T-helper 1 cell treated with Interleukin-12 subunit alpha and Interleukin-12 subunit beta and Interleukin-4 antibody, amounts not matched to agents 30 ng/mL and 1 ng/mL, for 36 hours (primary cell): ENCODE results near the gene SPOCK1. TPM values are rescaled to one million over a fixed set of nuclear protein-coding genes. Genes with fewer than 3 reads are reported as not detected.

ENCODE experiments used
- intact Hi-C: fragments of 100-400 bp; cut with micrococcal nuclease; formaldehyde crosslinking; loops from one replicate; pipeline ENCODE4 v1.15.1; 2024
- total RNA-seq: library from RNA; stranded (reverse); gene quantifications from 2 replicates; pipeline ENCODE4 v1.2.3, GENCODE V29; 2022

The SPOCK1 gene
- total RNA-seq, 1 donor from 2014 or later = 0.27 TPM

DNA sequence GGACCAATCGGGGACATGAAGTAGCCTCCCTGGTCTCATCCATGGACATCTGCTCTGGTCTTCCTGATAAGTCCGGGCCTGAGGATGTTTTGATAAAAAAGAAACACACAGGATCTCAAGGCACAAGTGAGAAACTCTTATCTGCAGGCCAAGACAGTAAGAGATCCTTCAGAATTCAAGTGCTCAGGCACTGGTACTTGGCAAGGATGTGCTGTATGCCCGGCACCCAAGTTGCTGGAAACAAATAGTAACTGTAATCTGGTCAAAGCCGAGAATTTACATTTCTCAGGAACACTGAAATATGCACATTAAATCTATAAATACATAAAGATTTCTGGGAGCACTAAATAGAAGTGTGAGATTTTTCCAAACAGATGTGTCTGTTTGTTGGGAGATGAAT, 165.7 kb downstream of the SPOCK1 start:
- intact Hi-C loops = no loop called here

DNA sequence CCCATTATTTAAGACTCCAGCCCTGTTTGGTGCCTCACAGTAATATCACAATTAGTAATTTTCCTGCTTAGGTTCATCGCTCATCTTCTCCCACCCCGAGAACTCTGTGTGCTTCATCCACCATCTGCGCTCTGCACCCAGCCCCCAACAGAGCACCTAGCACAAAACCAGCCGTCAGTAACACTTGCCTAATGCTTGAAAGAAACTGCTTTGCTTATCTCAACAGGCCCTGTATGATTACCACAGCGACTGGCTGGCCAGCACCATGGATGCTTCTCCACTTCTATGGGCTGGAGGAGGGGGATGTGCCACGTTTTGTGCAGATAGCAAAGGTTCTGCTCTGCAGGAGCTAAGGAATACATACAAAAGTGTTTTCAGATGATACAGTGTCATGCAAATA, 166.8 kb downstream of the SPOCK1 start:
- intact Hi-C loops = no loop called here

- intact Hi-C loops = no loop called here
These were observed 169.4 kb downstream of the SPOCK1 start for GRCh38 chr5:137329586-137330296.

DNA sequence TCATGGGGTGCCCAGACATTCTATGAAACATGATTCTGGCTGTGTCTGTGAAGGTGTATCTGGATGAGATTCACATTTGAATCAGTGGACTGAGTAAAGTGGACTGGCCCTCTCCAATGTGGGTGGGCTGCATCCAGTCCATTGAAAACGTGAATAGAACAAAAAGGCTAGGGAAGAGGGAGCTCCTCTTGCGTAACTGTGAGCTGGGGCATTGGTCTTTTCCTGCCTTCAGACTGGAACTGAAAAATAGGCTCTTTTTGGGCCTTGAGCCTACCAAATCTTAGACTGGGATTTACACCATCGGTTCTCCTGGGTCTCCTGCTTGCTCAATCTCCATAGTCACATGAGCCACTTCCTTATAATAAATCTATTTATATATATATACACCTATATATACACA, 170.1 kb downstream of the SPOCK1 start:
- intact Hi-C loops = no loop called here

- intact Hi-C loops = no loop called here
These were observed 170.7 kb downstream of the SPOCK1 start for GRCh38 chr5:137328463-137328862.

DNA sequence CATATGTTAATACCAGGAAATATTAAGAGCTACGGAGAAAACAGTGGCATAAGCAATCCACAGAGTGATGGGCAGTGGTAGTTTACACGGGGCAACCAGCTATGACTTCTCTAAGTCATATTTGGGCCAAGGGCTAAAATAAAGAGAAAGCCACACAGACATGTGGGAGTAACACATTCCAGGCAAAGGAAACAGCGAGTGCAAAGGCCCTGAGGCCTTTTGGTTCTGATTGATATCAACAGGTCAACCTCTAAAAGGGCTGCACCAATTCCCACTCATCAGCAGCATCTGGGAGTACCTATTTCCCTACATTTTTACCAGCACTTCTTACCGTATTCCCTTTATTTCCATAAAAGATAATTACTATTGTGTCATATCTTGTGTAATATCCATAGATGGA, 173.4 kb downstream of the SPOCK1 start:
- intact Hi-C loops = no loop called here

- intact Hi-C loops = loop anchor here (1.0 kb wide), 1 partner anchor 179 kb away; the partner anchor contains the start of gene SPOCK1
These were observed 178.8 kb downstream of the SPOCK1 start for GRCh38 chr5:137320056-137321045.

DNA sequence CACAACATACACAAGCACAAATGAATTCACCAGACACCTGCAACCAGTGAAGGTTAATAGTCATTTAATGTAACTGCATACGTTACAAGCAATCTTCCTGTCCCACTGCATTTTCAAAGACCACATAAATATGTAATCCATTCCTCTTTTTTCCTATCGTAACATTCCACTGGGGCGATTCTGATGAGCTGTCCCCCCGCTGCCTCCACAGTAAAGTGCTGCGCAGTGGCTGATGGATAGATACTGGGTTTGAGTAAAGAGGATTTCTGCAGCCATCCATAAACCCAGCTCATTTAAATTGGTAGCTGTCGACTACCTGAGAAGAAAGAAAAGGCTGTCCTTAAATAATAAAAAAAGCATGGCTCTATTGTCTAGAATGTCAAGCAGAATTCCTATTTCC, 181.1 kb downstream of the SPOCK1 start:
- intact Hi-C loops = no loop called here

- intact Hi-C loops = no loop called here
These were observed 182.8 kb downstream of the SPOCK1 start for GRCh38 chr5:137316346-137316736.

DNA sequence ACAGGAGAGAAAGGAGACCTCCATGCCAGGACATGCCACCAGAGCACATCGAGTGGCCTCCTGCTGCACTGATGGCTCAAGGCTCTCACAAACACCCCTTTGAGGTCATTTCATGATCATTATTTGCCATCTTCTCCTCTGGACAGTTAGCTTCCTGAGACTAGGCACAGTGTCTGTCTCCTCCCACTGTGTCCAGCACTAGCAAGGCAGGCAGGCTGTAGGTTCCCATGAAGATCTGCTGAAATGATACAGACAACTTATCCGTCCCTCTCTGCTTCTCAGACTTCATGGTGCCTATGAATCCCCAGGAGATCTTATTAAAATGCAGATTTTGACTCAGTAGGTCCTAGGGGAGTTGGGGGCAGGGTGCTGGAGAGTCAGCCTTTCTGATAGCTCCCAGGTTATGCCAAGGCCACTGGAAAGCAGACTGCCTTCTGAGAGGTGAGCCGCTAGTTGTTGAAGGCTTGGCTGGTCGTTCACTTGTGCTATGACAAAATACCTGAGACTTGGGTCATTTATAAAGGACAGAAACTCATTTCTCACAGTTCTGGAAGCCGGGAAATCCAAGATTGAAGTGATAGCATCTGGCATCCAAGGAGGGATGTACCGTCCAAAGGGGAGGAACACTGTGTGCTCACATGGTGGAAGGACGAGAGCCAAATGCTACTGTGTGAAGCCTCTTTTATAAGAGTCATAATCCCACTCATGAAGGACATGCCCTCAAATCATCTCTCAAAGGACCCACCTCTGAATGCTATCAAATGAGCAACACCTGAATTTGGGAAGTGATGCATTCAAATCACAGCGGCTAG, 183.4 kb downstream of the SPOCK1 start:
- intact Hi-C loops = no loop called here

- intact Hi-C loops = no loop called here
These were observed 184.0 kb downstream of the SPOCK1 start for GRCh38 chr5:137315109-137315508.

GRCh38 chr5:137313526-137314175, 185.5 kb downstream of the SPOCK1 start:
- intact Hi-C loops = no loop called here

DNA sequence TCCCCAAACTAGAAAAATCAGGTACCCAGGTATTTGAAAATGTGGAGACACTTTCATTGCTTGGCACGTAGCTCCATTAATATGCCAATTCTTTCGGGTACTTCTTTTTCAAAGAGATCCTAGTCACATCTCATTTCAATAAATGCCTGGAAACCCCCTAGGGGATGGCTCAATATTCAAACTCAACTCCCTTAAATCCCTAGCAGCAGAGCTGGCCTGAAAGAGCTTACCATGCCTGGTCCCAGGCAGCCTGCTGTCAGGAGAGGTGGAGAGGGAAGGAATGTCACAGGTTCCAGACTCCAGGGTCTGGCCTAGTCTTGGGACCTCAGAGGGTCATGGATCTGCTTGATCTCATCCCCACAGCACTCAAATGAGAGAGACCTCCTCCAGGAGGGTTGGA, 187.1 kb downstream of the SPOCK1 start:
- intact Hi-C loops = no loop called here

DNA sequence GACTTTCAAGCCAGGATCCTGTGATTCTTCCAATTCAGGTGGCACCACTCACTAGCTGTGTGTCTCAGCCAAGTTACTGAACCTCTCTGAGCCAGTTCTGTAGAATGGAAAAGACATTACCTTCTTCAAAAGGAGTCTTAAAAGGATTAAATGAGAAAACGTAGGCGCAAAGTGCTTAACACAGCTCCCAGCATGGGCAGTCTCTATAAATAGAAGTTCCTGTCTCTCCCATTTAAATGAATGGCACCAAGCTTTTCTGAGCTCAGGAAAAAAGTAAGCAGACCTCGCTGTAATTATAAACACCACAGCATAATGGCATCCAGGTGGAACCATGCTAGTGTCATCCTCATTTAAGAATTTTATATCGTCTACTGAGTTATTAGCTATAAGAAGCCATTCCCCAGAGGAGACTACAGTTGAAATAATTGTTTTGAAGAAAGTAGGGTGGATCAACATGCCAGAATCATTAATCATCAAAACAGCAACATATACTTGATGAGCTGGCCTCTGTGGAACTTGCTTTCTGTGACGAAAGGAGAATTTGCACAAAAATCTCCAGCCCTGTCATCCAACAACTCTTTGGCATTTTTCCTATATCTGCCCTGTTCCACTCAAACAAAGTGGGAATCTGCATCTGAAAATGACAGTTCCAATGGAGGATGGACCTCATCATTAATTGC, 188.9 kb downstream of the SPOCK1 start:
- intact Hi-C loops = no loop called here

DNA sequence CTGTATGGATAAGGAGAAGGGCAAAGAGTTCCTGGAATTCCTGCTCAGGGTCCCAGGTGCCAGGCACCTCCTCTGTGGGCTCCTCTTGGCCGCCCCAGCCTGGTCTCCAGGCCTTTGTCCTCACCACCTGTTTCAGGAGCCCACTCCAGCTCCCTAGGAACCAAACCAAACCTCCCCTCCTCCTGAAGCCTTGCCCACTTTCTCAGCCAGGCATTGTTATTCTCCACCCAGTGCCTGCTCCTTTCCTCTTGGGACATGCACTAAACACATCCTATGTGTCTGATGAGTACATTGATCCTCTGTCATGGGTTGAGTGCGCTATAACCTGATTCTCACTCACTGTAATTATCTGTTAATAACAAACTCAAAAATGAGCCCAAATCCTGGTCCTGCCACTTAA, 189.8 kb downstream of the SPOCK1 start:
- intact Hi-C loops = no loop called here

- intact Hi-C loops = no loop called here
These were observed 190.8 kb downstream of the SPOCK1 start for GRCh38 chr5:137308311-137308710.

- intact Hi-C loops = no loop called here
These were observed 192.2 kb downstream of the SPOCK1 start for GRCh38 chr5:137306903-137307302.

DNA sequence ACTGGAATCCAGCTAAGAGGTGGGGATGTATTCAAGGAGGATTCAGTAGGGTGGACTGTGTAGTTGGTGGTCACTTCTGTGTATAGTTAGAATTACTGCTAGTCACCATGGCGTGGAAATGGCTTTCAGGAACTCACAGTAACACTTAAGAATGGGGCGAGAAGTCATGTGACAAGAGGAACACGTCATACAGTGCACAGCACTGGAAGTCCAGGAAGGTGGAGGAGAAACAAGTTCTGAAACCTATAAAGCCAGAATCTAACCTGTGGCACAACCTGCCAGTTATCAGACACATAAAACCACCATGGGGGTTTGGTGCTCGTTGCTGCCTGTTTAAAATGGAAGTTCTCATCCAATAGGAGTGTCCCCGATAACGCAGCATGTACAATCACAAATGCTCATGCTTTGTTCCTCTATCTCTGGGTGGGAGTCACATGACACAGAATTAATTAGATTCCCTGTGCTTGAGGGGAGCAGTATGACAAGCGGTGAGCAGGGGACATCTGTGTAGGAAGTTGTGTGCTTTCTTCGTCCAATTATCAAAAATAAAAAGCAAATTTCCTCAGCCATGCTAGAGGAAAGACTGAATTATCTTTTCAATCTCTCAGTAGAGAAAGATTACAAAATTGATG, 193.0 kb downstream of the SPOCK1 start:
- intact Hi-C loops = no loop called here

- intact Hi-C loops = no loop called here
These were observed 194.8 kb downstream of the SPOCK1 start for GRCh38 chr5:137304226-137304874.
